ES-I3 (cell line): ENCODE data around the gene POU6F2.

Experiments used
- H3K36me3 ChIP-seq: 2 replicates; pipeline ENCODE4 v1.6.1; 2013; ENCODE audit warnings: mild to moderate bottlenecking, low read length, control low read depth, moderate library complexity; ENCODE audit not compliant: insufficient read depth
- H3K4me1 ChIP-seq: 2 replicates; pipeline ENCODE4 v1.6.1; 2013; ENCODE audit warnings: mild to moderate bottlenecking, control low read depth, low read length; ENCODE audit not compliant: insufficient read depth
- H3K9ac ChIP-seq: 2 replicates; pipeline ENCODE4 v1.6.1; 2013; ENCODE audit warnings: low read depth, mild to moderate bottlenecking, low read length, moderate library complexity
- H3K9me3 ChIP-seq: 2 replicates; pipeline ENCODE4 v1.6.1; 2013; ENCODE audit warnings: mild to moderate bottlenecking, low read length, moderate library complexity; ENCODE audit not compliant: control insufficient read depth, insufficient read depth

POU6F2 gene

DNA sequence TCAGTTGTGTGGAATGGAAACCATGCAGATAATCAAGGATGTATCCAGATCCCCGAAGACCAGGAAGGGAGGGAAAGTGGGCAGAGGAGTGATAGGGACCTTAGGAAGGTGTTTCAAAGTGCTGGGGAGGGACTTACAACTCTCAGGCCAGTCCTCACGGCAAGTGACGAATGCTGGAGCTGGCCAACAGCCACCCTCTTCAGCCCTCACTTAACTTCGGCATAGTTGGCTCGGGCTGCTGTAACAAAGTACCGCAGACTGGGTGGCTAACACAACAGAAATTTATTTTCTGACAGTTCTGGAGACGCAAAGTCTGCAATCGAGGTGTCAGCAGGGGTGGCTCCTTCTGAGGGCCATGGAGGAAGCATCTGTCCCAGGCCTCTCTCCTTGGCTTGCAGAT lies 322.6 kb downstream of the POU6F2 start:
- Histone ChIP-seq H3K9ac (no peak overlapping the region), H3K9me3 (no peaks in the 10 kb centered on the region), H3K36me3 (no peaks in the 10 kb centered on the region), H3K4me1 (no peaks in the 10 kb centered on the region)

- H3K4me1 ChIP-seq, result no peaks in the 10 kb centered on the region
- no peaks in the 10 kb centered on the region for H3K36me3 ChIP-seq
- H3K9ac ChIP-seq, result no peak overlapping the region
- no peaks in the 10 kb centered on the region for H3K9me3 ChIP-seq
These were observed 323.8 kb downstream of the POU6F2 start for GRCh38 chr7:39301543-39301942.

DNA sequence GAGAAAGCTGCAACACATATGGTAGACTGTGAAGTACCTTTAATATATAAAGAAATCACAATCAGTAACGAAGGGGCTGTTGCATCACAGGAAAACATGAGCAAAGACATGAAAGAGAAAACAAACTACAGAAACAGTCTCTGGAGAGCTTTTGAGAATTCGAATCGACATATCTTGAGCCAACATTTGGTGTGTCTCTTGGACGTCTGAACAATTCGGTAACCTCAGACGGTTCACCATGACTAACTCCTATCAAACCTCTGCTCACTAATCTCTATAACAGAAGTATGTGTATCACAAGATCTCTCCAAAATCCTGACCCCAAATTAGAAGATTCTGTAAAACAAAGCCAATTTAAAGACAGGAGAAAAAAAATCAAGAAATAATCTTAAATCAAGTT lies 326.5 kb downstream of the POU6F2 start:
- H3K9me3 ChIP-seq, result no peaks in the 10 kb centered on the region
- H3K36me3 ChIP-seq, result no peaks in the 10 kb centered on the region
- H3K4me1 ChIP-seq, result no peaks in the 10 kb centered on the region
- H3K9ac ChIP-seq, result no peak overlapping the region

- no peak overlapping the region for H3K9ac ChIP-seq
- no peaks in the 10 kb centered on the region for H3K36me3 ChIP-seq
- no peaks in the 10 kb centered on the region for H3K9me3 ChIP-seq
- peaks cover 2% of the 10 kb centered on the region; the same call in 1 of the 2 replicates for H3K4me1 ChIP-seq
These were observed 327.1 kb downstream of the POU6F2 start for GRCh38 chr7:39304668-39305405.

GRCh38 chr7:39306016-39306570 lies 328.4 kb downstream of the POU6F2 start:
- H3K9me3 ChIP-seq, result no peaks in the 10 kb centered on the region
- H3K36me3 ChIP-seq, result no peaks in the 10 kb centered on the region
- peaks cover 14% of the 10 kb centered on the region; the same call in 1 of the 2 replicates for H3K4me1 ChIP-seq
- no peak overlapping the region for H3K9ac ChIP-seq

DNA sequence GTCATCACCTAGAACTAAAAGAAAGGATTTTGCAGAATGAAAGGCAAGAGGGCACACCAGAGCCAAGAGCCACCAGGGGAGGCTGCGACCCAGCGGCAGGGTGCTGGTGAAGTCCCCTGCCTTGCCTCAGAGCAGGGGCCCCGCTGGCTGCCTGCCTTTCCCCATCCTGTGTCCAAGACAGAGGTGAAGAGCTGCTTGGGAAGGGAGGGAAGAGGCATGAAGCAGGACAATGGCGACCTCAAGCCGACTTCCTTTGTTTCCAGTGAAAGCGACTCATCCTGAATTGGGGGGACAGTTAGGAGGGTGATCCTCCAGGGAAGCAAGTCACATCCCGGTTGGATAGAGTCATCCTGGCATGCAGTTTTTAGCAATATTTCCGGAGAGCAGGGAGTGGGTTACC lies 333.0 kb downstream of the POU6F2 start:
- H3K36me3 ChIP-seq, result no peaks in the 10 kb centered on the region
- H3K4me1 ChIP-seq, result peaks cover 28% of the 10 kb centered on the region
- no peaks in the 10 kb centered on the region for H3K9me3 ChIP-seq
- H3K9ac ChIP-seq, result no peak overlapping the region

DNA sequence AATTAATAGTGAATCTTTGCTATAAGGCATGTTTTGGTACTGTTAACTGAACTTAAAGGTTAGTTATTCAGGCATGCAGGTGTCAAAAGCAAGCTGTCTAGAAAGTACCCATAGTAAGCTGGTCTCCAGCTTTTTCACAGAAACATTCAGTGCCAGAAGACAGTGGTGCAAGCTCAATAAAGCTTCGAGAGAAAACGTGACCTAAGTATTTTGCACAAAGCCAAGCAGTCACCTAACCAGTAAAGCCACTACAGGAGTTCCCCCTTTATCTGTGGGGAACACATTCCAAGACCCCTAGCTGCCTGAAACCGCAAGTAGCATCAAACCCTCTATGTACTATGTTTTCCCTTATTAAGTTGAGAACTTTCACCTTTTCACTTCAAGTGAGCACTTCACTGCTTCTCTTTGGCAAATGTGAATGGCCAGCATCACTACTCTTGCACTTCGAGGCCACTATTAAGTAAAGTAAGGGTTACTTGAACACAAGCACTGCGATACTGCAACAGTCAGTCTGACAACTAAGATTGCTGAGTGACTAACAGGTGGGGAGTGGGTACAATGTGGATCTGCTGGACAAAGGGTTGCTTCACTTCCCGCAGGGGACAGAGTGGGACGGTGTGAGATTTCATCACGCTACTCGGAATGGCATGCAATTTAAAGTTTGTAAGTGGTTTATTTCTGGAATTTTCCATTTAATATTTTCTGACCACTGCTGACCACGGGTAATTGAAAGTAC lies 334.7 kb downstream of the POU6F2 start:
- H3K4me1 ChIP-seq, result peaks cover 28% of the 10 kb centered on the region
- H3K36me3 ChIP-seq, result no peaks in the 10 kb centered on the region
- H3K9me3 ChIP-seq, result no peaks in the 10 kb centered on the region
- no peak overlapping the region for H3K9ac ChIP-seq

DNA sequence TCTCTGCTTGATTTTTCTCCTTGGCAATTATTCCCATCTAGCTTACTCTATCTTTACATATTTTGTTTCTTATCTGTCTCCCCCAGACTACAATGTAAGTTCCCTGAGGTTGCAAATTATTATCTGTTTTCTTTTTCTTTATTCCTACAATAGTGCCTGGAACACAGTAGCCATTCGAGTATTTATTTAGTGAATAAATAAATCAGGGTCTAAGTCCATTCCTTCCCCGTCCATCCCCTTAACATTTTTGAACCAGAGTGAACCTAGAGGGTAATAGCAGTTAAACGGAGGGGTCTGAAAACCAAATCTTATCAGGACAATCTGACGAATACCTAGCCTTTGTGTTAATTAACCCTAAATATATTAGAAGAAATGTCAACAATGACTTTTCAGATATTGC lies 335.7 kb downstream of the POU6F2 start:
- no peak overlapping the region for H3K9ac ChIP-seq
- no peaks in the 10 kb centered on the region for H3K9me3 ChIP-seq
- H3K36me3 ChIP-seq, result no peaks in the 10 kb centered on the region
- H3K4me1 ChIP-seq, result peaks cover 28% of the 10 kb centered on the region

GRCh38 chr7:39313974-39314373 lies 336.3 kb downstream of the POU6F2 start:
- Histone ChIP-seq H3K9me3 (no peaks in the 10 kb centered on the region), H3K4me1 (peaks cover 28% of the 10 kb centered on the region), H3K9ac (no peak overlapping the region), H3K36me3 (no peaks in the 10 kb centered on the region)

- H3K9ac ChIP-seq, result no peak overlapping the region
- H3K4me1 ChIP-seq, result peaks cover 13% of the 10 kb centered on the region
- no peaks in the 10 kb centered on the region for H3K9me3 ChIP-seq
- no peaks in the 10 kb centered on the region for H3K36me3 ChIP-seq
These were observed 339.4 kb downstream of the POU6F2 start for GRCh38 chr7:39317107-39317506.

GRCh38 chr7:39317896-39318295 lies 340.2 kb downstream of the POU6F2 start:
- Histone ChIP-seq H3K36me3 (no peaks in the 10 kb centered on the region), H3K9me3 (no peaks in the 10 kb centered on the region), H3K4me1 (peaks cover 13% of the 10 kb centered on the region), H3K9ac (no peak overlapping the region)

GRCh38 chr7:39321245-39321644 lies 343.5 kb downstream of the POU6F2 start:
- Histone ChIP-seq H3K9me3 (no peaks in the 10 kb centered on the region), H3K4me1 (no peaks in the 10 kb centered on the region), H3K9ac (no peak overlapping the region), H3K36me3 (no peaks in the 10 kb centered on the region)

DNA sequence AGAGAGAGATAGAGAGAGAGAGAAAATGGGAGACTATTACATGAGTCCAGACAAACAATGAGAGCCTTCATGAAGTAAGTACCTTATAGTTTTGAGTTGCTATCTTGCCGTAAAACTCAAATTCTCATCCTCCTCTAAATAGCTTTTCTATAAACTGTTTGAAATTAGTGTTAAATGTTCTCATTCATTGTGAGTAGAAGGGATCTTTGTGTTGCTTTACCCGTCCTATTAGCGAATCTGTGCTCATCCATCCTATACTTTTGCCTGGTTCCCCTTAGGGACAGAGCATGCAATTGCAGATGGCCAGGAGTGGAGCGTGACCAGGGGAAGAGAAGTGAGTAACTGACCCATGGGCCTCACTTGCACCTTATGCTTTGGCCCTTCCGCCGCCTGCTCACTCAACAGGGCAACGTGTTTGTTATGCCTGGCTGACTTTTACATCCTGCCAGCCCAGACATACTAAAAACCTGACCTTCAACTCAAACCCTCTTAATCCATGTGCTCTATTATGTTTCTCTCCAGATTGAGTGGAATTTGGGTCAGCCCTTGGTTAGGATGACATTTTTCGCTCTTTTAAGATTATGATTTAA lies 344.3 kb downstream of the POU6F2 start:
- Histone ChIP-seq H3K9me3 (no peaks in the 10 kb centered on the region), H3K36me3 (no peaks in the 10 kb centered on the region), H3K4me1 (no peaks in the 10 kb centered on the region), H3K9ac (no peak overlapping the region)

GRCh38 chr7:39324139-39324760 lies 346.5 kb downstream of the POU6F2 start:
- H3K9me3 ChIP-seq, result no peaks in the 10 kb centered on the region
- no peaks in the 10 kb centered on the region for H3K36me3 ChIP-seq
- no peak overlapping the region for H3K9ac ChIP-seq
- no peaks in the 10 kb centered on the region for H3K4me1 ChIP-seq
